GM12892 (cell line): ENCODE data around the gene NFIX.

Experiments
- DNase-seq: peaks from one replicate; pipeline ENCODE4 v3.0.0; 2011; ENCODE audit not compliant: insufficient read length
- FAIRE-seq: peaks from 2 replicates; lab custom pipeline; 2011; peaks lifted over from hg19 to GRCh38; lab: Jason Lieb, UNC
- POLR2A ChIP-seq: IDR thresholded peaks from 2 replicates; pipeline ENCODE4 v1.6.1; 2011; ENCODE audit warnings: low read depth, low read length, control low read depth
- POLR2AphosphoS5 ChIP-seq: IDR thresholded peaks from 2 replicates; pipeline ENCODE4 v1.6.1; 2011; ENCODE audit warnings: low read depth, low read length, control low read depth
- TAF1 ChIP-seq: IDR thresholded peaks from 2 replicates; pipeline ENCODE4 v1.6.1; 2011; ENCODE audit warnings: low read depth, mild to moderate bottlenecking, control low read depth, low read length, borderline replicate concordance

The NFIX gene

GRCh38 chr19:12995596-12996405 is 526 bp downstream of the NFIX start:
- TF ChIP-seq POLR2AphosphoS5 (no peak), TAF1 (no peak), POLR2A (no peak)
- no peak for FAIRE-seq
- DNase-seq: peak; percentile 71

GRCh38 chr19:12996406-12997094 is 1.3 kb downstream of the NFIX start:
- TF ChIP-seq POLR2AphosphoS5 (no peak), TAF1 (no peak)
- FAIRE-seq (no peak), DNase-seq (no peak)

- no peak for TF ChIP-seq TAF1
- no peak for TF ChIP-seq POLR2A
- no peak for TF ChIP-seq POLR2AphosphoS5
- DNase-seq: no peak
- FAIRE-seq: no peak
Observed at GRCh38 chr19:12997179-12997966, 2.1 kb downstream of the NFIX start.

- DNase-seq (no peak), FAIRE-seq (no peak)
- TF ChIP-seq POLR2AphosphoS5 (no peak), TAF1 (no peak), POLR2A (no peak)
Observed at GRCh38 chr19:12997967-12998940, 3.0 kb downstream of the NFIX start.

GRCh38 chr19:13001166-13001501 is 5.9 kb downstream of the NFIX start:
- DNase-seq (no peak), FAIRE-seq (no peak)
- TF ChIP-seq POLR2AphosphoS5: no peak
- TF ChIP-seq TAF1: no peak
- no peak for TF ChIP-seq POLR2A

DNA sequence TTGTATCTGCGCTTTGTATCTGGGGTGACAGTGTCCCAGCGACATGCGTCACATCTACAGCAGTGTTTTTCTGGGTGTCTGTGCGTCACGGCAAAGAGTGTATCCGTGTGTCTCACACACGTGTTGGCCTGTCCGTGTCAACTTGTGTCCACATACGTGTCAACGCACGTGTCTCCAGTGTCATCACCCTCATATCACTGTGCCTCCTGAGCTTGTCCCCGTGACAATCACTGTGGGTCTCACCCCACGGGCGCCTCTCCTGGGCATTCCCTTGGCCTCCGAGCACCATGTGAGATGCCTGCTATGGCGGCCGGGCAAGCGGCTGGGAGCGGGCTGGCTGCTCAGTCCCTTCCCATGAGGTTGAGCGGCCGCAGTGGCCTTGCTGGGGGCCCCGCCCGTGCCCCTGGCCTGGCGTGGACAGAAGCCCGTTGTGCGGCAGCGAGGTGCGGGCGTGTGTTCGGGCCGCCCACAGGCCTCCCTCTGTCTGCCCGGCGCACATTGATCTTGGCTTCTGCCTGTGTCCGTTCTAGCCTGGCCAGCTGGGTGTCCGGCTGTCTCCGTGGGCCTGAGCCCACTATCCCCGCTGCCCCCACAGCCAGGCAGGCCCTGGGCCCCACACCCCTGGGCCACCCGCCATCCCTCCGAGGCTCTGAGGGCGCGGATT is 6.4 kb downstream of the NFIX start:
- DNase-seq (no peak), FAIRE-seq (no peak)
- TF ChIP-seq TAF1 (no peak), POLR2A (no peak), POLR2AphosphoS5 (no peak)

DNA sequence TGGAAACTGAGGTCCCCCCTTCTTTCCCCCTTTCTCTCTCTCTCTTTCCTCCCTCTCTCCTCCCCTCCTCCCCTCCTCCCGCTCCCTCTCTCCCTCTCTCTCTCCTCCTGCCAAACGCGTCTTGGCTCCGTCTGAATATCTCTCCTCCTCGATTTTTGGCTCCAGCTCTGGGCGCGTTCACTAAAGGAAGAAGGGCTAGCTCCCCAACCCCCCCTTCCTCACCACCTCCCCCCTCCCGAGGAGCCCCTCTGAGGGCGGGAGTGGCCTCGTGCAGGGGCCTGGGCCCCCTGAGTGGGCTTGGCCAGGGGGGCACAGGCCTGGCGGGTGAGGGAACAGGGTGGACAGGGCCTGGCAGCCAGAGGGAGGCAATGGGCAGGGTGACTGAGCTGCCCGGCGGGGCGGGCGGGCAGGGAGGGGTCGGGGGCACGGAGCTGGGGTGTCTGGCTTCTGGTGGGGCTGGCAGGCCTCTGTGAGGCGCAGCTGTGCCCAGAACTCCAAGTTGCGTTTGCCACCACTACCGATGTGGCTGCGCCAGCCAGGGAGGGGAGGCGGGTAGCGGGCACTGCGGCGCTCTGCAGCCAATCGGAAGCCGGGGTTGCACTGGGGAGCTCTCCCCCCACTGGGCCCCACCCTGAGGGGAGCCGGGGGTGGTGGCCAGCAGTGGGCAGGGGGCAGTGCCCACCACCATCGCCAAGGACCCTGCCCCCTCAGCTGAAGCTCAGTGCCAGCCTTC is 7.1 kb downstream of the NFIX start:
- DNase-seq (no peak), FAIRE-seq (no peak)
- no peak for TF ChIP-seq POLR2AphosphoS5
- no peak for TF ChIP-seq POLR2A
- TF ChIP-seq TAF1: no peak

DNA sequence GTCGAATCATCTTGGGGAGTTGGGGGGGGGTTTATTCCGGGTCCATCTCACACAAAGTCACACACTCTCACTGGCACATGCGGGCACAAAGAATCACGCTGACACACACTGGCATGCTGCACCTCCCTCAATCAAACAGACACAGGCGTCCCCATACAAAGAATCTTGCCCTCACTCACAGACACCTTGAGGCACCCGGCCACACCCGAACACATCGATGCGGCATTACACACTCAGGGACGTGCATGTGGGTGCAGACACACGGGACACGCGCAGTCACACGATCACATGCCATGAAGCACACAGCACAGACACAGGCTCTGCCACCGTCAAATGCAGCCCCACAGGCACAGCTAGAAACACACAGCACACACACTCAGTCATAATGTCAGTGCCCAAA is 7.8 kb downstream of the NFIX start:
- DNase-seq: no peak
- FAIRE-seq: no peak
- TF ChIP-seq POLR2AphosphoS5 (no peak), TAF1 (no peak), POLR2A (no peak)

- TF ChIP-seq TAF1: no peak
- no peak for TF ChIP-seq POLR2AphosphoS5
- no peak for TF ChIP-seq POLR2A
- FAIRE-seq: no peak
- DNase-seq: no peak
Observed at GRCh38 chr19:13004273-13004672, 9.0 kb downstream of the NFIX start.
